ENCODE data around the gene CALHM3.
"Not testable (repeated sequence)": the region's sequence is repeated elsewhere in the genome, so short reads cannot be mapped to it uniquely, and the experiment has no call there.

CALHM3 gene

DNA sequence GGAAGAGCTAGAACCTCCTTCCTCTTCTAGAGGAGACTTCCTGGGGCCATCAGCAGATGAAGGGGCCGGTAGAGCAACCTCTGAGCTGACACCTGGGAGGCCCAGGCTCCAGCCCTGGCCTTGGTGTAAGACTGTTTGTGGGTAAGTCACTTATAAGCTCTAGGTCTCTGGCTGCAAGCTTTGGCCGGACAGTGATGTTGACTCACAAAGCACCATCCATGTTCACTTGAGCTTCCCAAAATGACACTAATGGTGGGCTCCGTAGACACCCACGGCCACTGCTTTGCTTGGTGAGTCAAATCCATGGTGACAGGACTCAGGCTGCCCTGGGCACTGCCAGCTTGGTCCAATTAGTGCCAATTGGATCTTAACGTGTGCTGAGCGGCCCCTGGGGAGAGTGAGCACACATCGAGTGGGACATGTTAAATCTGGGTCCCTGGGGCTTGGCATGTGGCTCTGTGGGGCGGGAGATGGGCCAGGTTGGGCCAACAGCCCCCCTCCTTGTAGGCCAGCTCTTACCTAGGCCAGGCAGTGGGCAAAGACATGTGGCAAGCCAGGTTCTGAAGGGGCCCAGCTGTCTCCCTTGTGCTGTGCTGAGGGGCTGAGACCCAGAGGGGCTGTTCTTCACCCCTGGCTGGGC, 31.1 kb upstream of the CALHM3 start:
- TF ChIP-seq, protein P1, sequence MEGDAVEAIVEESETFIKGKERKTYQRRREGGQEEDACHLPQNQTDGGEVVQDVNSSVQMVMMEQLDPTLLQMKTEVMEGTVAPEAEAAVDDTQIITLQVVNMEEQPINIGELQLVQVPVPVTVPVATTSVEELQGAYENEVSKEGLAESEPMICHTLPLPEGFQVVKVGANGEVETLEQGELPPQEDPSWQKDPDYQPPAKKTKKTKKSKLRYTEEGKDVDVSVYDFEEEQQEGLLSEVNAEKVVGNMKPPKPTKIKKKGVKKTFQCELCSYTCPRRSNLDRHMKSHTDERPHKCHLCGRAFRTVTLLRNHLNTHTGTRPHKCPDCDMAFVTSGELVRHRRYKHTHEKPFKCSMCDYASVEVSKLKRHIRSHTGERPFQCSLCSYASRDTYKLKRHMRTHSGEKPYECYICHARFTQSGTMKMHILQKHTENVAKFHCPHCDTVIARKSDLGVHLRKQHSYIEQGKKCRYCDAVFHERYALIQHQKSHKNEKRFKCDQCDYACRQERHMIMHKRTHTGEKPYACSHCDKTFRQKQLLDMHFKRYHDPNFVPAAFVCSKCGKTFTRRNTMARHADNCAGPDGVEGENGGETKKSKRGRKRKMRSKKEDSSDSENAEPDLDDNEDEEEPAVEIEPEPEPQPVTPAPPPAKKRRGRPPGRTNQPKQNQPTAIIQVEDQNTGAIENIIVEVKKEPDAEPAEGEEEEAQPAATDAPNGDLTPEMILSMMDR (IDR thresholded peaks at IDR 0.05; ENCODE audit: low read length, missing control alignments), result no peak
- no peak for DNase-seq (ENCODE audit: low read depth)
- H3K4me3 ChIP-seq (replicated peaks; ENCODE audit: low read depth, low read length), result no peak overlapping the region

DNA sequence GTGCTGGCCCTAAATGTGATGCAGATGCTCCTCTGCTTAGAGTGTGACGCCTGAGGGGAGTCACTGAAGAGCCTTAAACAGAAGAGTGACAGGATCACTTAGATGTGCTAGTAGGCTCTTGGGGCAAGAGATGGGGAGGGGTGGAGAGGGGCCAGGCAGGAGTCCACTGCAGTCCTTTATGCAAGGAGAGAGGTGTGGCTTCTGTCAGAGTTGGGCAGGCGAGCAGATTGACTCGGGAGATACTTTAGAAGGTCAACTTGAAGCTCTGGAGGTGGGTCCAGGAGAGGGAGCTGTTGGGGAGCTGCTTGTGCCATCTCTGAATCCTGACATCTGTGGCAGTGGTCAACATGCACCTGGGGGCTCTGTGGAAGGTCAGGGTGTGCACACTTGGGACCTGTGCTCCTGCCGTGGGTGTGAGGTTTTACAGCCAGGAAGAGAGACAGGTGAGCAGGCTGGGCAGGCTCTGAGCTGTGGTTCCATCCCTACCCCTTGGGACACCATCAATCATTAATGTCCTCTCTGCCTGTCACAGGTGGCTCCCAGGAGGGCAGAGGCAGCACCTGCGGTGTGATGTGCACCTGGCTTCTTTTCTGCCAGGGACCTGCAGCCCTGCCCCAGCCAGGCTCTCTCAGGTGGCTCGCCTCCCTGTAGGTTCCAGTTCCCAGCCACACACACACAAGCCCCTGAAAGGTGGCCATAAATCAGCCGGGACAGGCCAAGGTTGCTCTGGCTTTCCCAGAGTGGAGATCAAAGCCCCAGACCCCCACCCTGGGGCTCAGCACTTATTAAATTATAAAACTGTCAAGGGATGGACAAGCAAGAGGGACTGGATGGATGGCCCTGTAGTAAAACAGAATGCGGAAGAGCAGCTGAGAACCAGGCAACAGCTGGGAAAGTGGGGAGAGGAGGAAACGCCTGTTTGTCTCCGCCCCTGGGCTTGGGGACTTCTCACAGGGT, 28.5 kb upstream of the CALHM3 start:
- DNase-seq (ENCODE audit: low read depth), result no peak
- TF ChIP-seq, protein P1 (IDR thresholded peaks at IDR 0.05; ENCODE audit: low read length, missing control alignments), result no peak
- H3K4me3 ChIP-seq (replicated peaks; ENCODE audit: low read depth, low read length), result no peak overlapping the region

DNA sequence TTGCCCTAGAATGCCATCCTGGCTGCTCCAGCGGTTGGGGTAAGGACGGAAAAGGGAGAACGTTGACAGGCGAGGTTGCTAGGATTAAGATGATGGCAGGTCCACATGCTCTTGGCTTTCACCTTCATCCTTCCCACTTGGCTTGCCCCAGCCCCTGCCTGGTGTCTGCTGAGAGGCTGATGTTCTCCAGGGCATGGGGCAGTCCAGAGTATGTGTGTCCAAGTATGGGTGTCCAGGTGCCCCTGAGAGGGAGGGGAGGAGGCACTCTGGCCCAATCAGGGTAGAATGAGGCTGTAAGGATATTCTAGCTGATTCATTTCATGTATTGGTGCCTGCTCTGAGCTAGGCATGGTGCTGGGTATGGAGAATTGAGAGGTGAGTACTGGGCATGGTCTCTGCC, 27.0 kb upstream of the CALHM3 start:
- no peak for DNase-seq (ENCODE audit: low read depth)
- H3K4me3 ChIP-seq (replicated peaks; ENCODE audit: low read depth, low read length), result no peak overlapping the region
- TF ChIP-seq, protein P1 (IDR thresholded peaks at IDR 0.05; ENCODE audit: low read length, missing control alignments), result no peak

DNA sequence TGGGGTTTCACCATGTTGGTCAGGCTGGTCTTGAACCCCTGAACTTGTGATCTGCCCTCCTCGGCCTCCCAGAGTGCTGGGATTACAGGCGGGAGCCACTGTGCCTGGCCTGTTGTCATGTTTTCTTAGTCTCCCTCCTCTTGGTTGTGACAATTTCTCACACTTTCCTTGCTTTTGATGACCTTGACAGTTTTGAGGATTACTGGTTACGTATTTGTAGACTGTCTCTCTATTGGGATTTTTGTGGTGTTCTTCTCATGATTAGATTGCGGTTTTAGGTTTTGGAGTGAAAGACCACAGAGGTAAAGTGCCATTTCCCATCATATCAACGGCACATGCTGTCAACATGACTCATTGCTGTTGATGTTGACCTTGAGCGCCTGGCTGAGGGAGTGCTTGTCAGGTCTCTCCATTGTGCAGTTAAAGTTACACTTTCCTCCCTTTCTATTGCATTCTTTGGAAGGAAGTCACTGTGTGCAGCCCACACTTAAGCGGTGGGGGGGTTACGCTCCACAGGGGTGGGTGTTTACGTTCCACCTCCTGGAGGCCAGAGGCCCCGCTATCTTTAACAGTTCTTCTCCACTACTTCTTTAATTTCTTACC, 25.2 kb upstream of the CALHM3 start:
- DNase-seq (ENCODE audit: low read depth), result peak; percentile 96
- H3K4me3 ChIP-seq (replicated peaks; ENCODE audit: low read depth, low read length), result no peak overlapping the region
- TF ChIP-seq, protein P1 (IDR thresholded peaks at IDR 0.05; ENCODE audit: low read length, missing control alignments), result no peak

DNA sequence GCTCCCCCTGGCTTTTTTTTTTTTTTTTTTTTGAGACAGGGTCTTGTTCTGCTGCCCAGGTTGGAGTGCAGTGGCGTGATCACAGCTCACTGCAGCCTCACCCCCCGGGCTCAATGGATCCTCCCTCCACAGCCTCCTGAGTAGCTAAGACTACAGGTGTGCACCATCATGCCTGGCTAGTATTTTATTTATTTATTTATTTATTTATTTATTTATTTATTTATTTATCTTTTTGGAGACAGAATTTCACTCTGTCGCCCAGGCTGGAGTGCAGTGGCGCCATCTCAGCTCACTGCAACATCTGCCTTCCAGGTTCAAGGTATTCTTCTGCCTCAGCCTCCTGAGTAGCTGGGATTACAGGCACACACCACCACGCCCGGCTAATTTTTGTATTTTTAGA, 24.7 kb upstream of the CALHM3 start:
- not testable (repeated sequence) for H3K4me3 ChIP-seq (replicated peaks; ENCODE audit: low read depth, low read length); DNase-seq (ENCODE audit: low read depth)

DNA sequence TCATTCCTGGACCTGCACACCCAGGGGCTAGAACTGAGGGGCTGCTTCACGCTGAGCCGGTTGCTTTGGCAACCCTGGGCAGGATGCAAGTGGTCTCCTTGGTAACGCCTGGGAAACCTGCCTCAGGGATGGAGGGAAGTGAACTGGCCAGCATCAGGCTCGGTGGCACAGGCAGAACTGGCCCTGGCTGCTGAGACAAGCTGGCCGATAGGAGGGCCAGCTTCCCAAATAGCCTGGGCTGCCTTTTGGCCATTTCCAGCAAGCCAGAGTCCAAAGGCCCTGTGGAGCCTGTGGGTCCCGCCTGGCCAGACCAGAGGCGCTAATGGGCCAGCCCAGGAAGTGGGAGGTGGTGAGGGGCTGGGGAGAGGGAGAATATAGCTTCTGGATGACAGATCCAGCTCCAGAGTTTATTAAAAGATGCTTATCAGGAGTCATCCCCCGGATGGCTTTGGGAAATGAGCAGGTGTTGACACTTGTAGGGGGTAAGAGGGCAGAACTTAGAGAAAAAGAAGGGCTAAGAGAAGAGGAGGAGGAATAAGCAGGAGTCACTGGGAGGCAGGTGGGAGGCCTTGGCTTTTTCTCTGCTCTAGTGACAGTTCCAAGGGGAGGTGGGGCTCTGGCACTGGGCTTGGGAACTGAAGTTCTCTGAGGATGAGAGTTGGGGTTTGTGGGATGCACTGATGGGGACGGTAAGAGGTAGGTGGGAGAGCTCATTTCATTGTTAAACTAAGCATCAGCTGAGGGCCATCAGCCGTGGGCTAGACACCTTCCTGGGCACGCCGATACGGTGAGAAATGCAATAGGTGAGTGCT, 24.0 kb upstream of the CALHM3 start:
- TF ChIP-seq, protein P1 (IDR thresholded peaks at IDR 0.05; ENCODE audit: low read length, missing control alignments), result no peak
- no peak overlapping the region for H3K4me3 ChIP-seq (replicated peaks; ENCODE audit: low read depth, low read length)
- no peak for DNase-seq (ENCODE audit: low read depth)
